ENCODE measurements around the gene LNX2. TPM values are rescaled to one million over a fixed set of nuclear protein-coding genes. Genes with fewer than 3 reads are reported as not detected.

LNX2 gene
- total RNA-seq, 2 experiments from 2014 or later = 8.0 to 8.1 TPM

DNA sequence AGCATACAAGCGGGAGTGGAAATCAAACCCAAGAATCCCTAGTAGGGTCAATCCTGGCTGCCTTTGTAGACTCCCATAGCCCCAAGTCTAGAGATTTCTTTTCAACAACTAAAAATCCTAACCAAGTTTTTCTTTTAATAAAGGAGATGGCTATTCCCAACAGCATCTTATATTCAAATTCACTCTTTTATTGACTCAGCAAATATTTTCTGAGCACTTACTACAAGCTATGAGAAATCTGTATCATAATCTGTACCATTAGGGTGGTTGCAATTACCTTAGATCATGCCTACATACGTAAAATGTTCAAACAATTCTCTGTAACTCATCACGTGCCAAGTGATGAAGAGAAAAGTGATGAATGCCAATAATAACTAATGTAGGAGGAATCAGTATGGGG is 54.5 kb downstream of the LNX2 start:
- H3K4me3 Mint-ChIP-seq = no peak overlapping the region
- peaks cover 11% of the 10 kb centered on the region for H3K36me3 Mint-ChIP-seq (ENCODE audit: low read depth)
- no peaks in the 10 kb centered on the region for H3K27me3 Mint-ChIP-seq
- H3K27ac Mint-ChIP-seq = no peak overlapping the region
- H3K9me3 Mint-ChIP-seq = no peaks in the 10 kb centered on the region
- H3K4me1 Mint-ChIP-seq = peaks cover 5% of the 10 kb centered on the region
- DNase-seq = no peak
- ChIA-PET CTCF (interaction anchor here (1.1 kb wide), 1 partner anchor 64 kb away, joined by 3 read pairs; no protein-coding TSS in a partner anchor), POLR2A (interaction anchor here (1.7 kb wide), 1 partner anchor 12 kb away, joined by 3 read pairs; no protein-coding TSS in a partner anchor)

DNA sequence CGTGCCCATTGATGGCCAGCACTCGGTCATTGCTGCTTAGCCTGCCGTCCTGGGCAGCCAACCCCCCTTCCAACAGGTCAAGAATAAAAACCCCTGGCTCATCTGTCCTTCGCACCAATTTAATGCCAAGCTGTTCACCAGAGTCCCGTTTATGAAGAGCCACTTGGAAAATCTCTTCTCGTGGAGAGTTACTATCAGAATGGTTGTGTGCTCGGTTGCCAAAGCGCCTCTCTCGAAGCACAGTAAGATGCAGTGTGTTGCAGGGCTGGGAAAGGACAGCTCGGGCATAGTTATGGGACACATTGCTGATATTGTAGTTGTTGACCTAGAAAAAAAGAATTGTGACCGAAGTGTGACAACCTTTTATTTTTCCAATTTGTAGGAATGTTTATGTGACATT is 57.9 kb downstream of the LNX2 start:
- Mint-ChIP-seq H3K4me1 (peaks cover 6% of the 10 kb centered on the region), H3K4me3 (no peak overlapping the region), H3K9me3 (no peaks in the 10 kb centered on the region), H3K27me3 (no peaks in the 10 kb centered on the region), H3K36me3 (ENCODE audit: low read depth) (peaks cover 12% of the 10 kb centered on the region), H3K27ac (no peak overlapping the region)
- POLR2A ChIA-PET = no interaction called here
- DNase-seq = no peak
- CTCF ChIA-PET = no interaction called here

GRCh38 chr13:27559719-27560118 is 60.6 kb downstream of the LNX2 start:
- CTCF ChIA-PET = no interaction called here
- Mint-ChIP-seq H3K4me3 (no peak overlapping the region), H3K4me1 (peaks cover 6% of the 10 kb centered on the region), H3K27ac (no peak overlapping the region), H3K27me3 (no peaks in the 10 kb centered on the region), H3K9me3 (no peaks in the 10 kb centered on the region), H3K36me3 (ENCODE audit: low read depth) (peaks cover 23% of the 10 kb centered on the region)
- no peak for DNase-seq
- POLR2A ChIA-PET = interaction anchor here (0.6 kb wide), 1 partner anchor 1271 kb away, joined by 3 read pairs; no protein-coding TSS in a partner anchor

- Mint-ChIP-seq H3K27ac (no peak overlapping the region), H3K4me1 (peaks cover 3% of the 10 kb centered on the region), H3K27me3 (no peaks in the 10 kb centered on the region), H3K9me3 (no peaks in the 10 kb centered on the region), H3K4me3 (no peak overlapping the region), H3K36me3 (ENCODE audit: low read depth) (peaks cover 24% of the 10 kb centered on the region)
- no peak for DNase-seq
- ChIA-PET CTCF (no interaction called here), POLR2A (interaction anchor here (2.3 kb wide), 1 partner anchor 64 kb away, joined by 4 read pairs; the partner anchor contains the start of gene LNX2)
Observed at GRCh38 chr13:27556109-27556508, 64.2 kb downstream of the LNX2 start.

DNA sequence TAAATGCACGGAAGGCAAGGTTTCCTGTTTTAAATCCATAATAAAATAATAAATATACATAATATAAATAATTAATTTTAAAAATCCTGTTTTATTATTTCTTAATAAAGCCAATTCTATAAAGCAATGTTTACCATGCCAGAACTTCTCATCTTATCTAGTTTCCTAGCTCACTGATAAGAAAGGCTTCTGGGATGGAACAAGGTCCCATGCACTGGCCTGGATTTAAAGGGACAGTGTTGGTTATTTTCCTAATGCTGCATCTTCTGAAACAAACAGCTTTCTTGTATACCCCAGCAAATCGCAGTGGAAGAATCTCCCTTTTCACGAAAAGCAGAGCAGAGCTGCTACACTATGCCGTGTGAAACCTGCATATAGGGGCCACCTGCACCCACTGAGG is 68.8 kb downstream of the LNX2 start:
- Mint-ChIP-seq H3K9me3 (no peaks in the 10 kb centered on the region), H3K36me3 (ENCODE audit: low read depth) (peaks cover 30% of the 10 kb centered on the region), H3K4me3 (no peak overlapping the region), H3K27me3 (no peaks in the 10 kb centered on the region), H3K27ac (no peak overlapping the region), H3K4me1 (no peaks in the 10 kb centered on the region)
- ChIA-PET CTCF (no interaction called here), POLR2A (interaction anchor here (1.1 kb wide), 1 partner anchor 69 kb away, joined by 3 read pairs; the partner anchor contains the start of gene LNX2)
- no peak for DNase-seq

DNA sequence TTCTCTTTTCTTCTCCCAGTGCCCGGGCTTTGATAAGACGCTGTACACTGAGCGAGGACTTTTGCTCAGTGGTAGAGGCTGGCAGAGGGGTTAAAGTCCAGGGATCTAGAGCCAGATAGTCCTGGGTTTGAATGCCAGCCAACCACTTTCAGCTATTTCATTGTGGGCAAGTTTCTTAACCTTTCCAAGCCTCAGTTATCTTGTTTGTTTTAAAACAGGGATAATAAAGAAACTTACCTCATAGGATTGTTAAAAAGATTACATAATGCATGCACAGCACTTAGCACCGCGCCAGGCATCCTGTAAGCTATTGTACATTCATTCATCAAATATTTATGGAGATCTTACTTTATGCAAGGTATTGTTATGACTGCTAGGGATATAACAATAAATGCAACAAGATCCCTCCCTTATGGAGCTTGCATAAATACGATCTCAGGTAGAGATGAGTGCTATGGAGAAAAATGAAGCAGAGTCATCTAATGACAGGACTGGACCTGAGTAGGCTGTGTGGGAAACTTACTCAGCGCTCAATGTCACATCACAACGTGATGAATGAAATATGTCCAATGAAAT is 70.8 kb downstream of the LNX2 start:
- CTCF ChIA-PET = interaction anchor here (1.0 kb wide), 2 partner anchors 18 to 187 kb away, joined by 3 read pairs; no protein-coding TSS in a partner anchor
- peaks cover 26% of the 10 kb centered on the region for H3K36me3 Mint-ChIP-seq (ENCODE audit: low read depth)
- POLR2A ChIA-PET = no interaction called here

GRCh38 chr13:27542220-27542619 is 78.1 kb downstream of the LNX2 start:
- CTCF ChIA-PET = interaction anchor here (1.2 kb wide), 1 partner anchor 9 kb away, joined by 4 read pairs; no protein-coding TSS in a partner anchor
- POLR2A ChIA-PET = no interaction called here
- H3K4me3 Mint-ChIP-seq = no peak overlapping the region
- no peaks in the 10 kb centered on the region for H3K27me3 Mint-ChIP-seq
- peaks cover 7% of the 10 kb centered on the region for H3K36me3 Mint-ChIP-seq (ENCODE audit: low read depth)
- no peak overlapping the region for H3K27ac Mint-ChIP-seq
- DNase-seq = no peak
- no peaks in the 10 kb centered on the region for H3K9me3 Mint-ChIP-seq
- H3K4me1 Mint-ChIP-seq = no peaks in the 10 kb centered on the region

More for the DNA sequence above, 70.8 kb downstream of the LNX2 start:
- no peak for DNase-seq
- Mint-ChIP-seq H3K27me3 (no peaks in the 10 kb centered on the region), H3K4me1 (no peaks in the 10 kb centered on the region), H3K9me3 (no peaks in the 10 kb centered on the region), H3K27ac (no peak overlapping the region), H3K4me3 (no peak overlapping the region)

GRCh38 chr13:27541386-27541785 is 78.9 kb downstream of the LNX2 start:
- no peaks in the 10 kb centered on the region for H3K27me3 Mint-ChIP-seq
- no peaks in the 10 kb centered on the region for H3K4me1 Mint-ChIP-seq
- CTCF ChIA-PET = interaction anchor here (1.2 kb wide), 1 partner anchor 8 kb away, joined by 4 read pairs; no protein-coding TSS in a partner anchor
- no peaks in the 10 kb centered on the region for H3K9me3 Mint-ChIP-seq
- H3K36me3 Mint-ChIP-seq (ENCODE audit: low read depth) = peaks cover 7% of the 10 kb centered on the region
- DNase-seq = no peak
- H3K4me3 Mint-ChIP-seq = no peak overlapping the region
- POLR2A ChIA-PET = no interaction called here
- no peak overlapping the region for H3K27ac Mint-ChIP-seq

DNA sequence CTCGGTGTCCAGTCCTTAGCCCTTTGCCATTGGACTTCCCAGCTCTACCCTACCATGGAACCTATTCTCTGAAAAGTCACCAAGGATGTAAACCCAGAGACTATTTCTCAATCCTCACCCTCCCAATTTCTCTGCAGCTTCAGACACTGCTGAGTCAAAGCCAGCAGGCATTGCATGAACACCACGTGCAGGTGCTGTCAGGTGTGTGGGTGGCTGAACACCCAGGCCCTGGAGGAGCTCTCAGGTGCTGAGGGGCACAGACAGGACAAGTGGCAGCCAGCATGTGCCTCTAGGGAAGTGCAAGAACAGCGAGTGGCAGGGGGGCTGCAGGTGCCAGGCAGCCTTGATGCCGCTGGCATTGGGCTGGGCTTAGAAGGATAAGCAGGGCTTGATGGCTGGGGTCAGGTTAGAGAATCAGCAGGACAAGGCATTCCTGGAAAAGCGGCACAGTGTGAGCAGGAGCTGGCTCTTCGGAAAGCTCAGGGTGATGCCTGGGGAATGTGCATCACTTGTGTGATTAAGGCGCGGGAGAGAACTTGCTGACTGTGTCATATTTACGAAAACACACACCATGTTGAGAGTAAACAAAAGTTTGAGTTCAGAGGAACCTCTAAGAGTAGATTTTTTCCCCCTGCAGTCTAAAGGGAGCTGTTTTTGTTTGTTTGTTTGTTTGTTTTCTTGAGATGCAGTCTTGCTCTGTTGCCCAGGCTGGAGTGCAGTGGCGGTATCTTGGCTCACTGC is 83.8 kb downstream of the LNX2 start:
- ChIA-PET CTCF (no interaction called here), POLR2A (no interaction called here)
- no peak overlapping the region for H3K27ac Mint-ChIP-seq

GRCh38 chr13:27535546-27535945 is 84.8 kb downstream of the LNX2 start:
- no peak for DNase-seq
- Mint-ChIP-seq H3K4me1 (no peaks in the 10 kb centered on the region), H3K27me3 (no peaks in the 10 kb centered on the region), H3K9me3 (no peaks in the 10 kb centered on the region), H3K4me3 (no peak overlapping the region), H3K27ac (no peak overlapping the region), H3K36me3 (ENCODE audit: low read depth) (no peaks in the 10 kb centered on the region)
- ChIA-PET POLR2A (no interaction called here), CTCF (interaction anchor here (1.0 kb wide), 1 partner anchor 21 kb away, joined by 3 read pairs; no protein-coding TSS in a partner anchor)

More for the DNA sequence above, 83.8 kb downstream of the LNX2 start:
- H3K4me1 Mint-ChIP-seq = no peaks in the 10 kb centered on the region
- no peaks in the 10 kb centered on the region for H3K27me3 Mint-ChIP-seq
- H3K36me3 Mint-ChIP-seq (ENCODE audit: low read depth) = no peaks in the 10 kb centered on the region
- no peak for DNase-seq
- no peak overlapping the region for H3K4me3 Mint-ChIP-seq
- H3K9me3 Mint-ChIP-seq = no peaks in the 10 kb centered on the region

GRCh38 chr13:27534981-27535380 is 85.3 kb downstream of the LNX2 start:
- no peaks in the 10 kb centered on the region for H3K9me3 Mint-ChIP-seq

DNA sequence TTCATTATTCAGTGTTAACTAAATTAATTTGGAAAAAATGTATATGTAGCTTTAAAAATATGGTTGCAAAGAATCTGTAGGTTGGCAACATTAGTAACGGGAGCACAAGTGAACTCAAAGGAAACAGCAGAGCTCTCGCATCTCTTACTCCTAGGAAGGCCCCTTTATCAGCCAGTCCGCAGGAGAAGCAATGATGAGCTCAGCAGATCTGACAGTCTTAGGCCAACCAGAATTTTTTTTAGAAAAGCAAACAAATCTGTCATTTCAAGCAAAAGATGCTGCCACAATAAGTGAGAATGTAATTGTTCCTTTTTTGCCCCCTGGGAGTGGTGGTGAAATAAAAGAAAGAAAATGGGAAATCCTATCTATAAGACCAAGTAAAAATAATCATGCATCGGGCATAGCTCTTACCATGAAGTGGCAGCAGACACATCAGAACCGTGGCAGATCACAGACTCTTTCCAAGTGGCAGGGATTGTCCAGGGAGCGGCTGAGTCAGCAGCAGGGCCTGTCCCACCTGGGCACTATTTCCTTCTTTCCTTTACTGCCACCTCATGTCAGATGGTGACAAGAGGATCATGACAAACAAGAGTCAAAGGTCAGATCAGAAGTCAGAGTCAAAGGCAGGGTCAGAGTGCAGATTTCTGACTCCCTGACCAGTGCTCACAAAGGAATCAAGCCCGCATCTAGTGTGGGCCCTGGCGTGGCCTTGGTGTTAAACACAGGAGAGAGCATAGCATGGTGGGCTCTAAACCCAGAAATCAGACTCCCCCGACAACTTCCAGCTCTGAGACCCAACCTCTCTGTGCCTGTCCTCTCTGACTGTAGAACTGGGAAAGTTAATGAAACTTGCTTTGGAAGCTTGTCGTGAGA is 86.0 kb downstream of the LNX2 start:
- Mint-ChIP-seq H3K27me3 (no peaks in the 10 kb centered on the region), H3K27ac (no peak overlapping the region), H3K36me3 (ENCODE audit: low read depth) (no peaks in the 10 kb centered on the region), H3K4me3 (no peak overlapping the region), H3K9me3 (no peaks in the 10 kb centered on the region), H3K4me1 (no peaks in the 10 kb centered on the region)
- CTCF ChIA-PET = interaction anchor here (1.0 to 2.3 kb wide), 2 partner anchors 20 to 293 kb away, joined by 3 to 27 read pairs; no protein-coding TSS in a partner anchor
- no peak for DNase-seq
- POLR2A ChIA-PET = no interaction called here

More at GRCh38 chr13:27534981-27535380, 85.3 kb downstream of the LNX2 start:
- Mint-ChIP-seq H3K36me3 (ENCODE audit: low read depth) (no peaks in the 10 kb centered on the region), H3K4me1 (no peaks in the 10 kb centered on the region), H3K27ac (no peak overlapping the region), H3K4me3 (no peak overlapping the region), H3K27me3 (no peaks in the 10 kb centered on the region)
- CTCF ChIA-PET = interaction anchor here (1.0 to 2.3 kb wide), 2 partner anchors 20 to 292 kb away, joined by 3 to 27 read pairs; no protein-coding TSS in a partner anchor
- no peak for DNase-seq
- POLR2A ChIA-PET = no interaction called here

All from activated CD4-positive, alpha-beta memory T cell treated with anti-CD3 and anti-CD28 coated beads, Interleukin-2, amount 10 ng/mL, durations not matched to agents 7 days and 5 days (primary cell).